ENCODE measurements around the gene PRDM11.

GRCh38 chr11:45218705-45219104 is 72.3 kb downstream of the PRDM11 start:
- no peak for TF ChIP-seq FOXP2 (optimal IDR thresholded peaks at IDR 0.05; ENCODE audit: control extremely low read depth, extremely low read length, insufficient read depth)
- no peak for TF ChIP-seq POLR2AphosphoS5 (IDR thresholded peaks at IDR 0.05; ENCODE audit: borderline replicate concordance, low read depth, low read length)
- no peak for TF ChIP-seq EZH2 (IDR thresholded peaks at IDR 0.05)

All from SK-N-MC (cell line).